B cell (primary cell): ENCODE measurements around the gene HSD17B14.

ENCODE experiments used
- CTCF ChIP-seq: fragments of 200-600 bp; IDR thresholded peaks from one replicate; pipeline ENCODE4 v1.8.0; 2022; ENCODE audit warnings: antibody characterized with exemption, mild to moderate bottlenecking
- EZH2 ChIP-seq: IDR thresholded peaks from 2 replicates; pipeline ENCODE4 v1.6.1; 2012; ENCODE audit warnings: borderline replicate concordance, low read depth, mild to moderate bottlenecking, moderate library complexity, low read length; ENCODE audit not compliant: insufficient read depth, poor library complexity, severe bottlenecking

GRCh38 chr19:48779636-48780035 is 56.7 kb downstream of the HSD17B14 start:
- no peak for TF ChIP-seq CTCF
- TF ChIP-seq EZH2, result no peak
